Stimulated activated CD8-positive, alpha-beta memory T cell treated with anti-CD3 and anti-CD28 coated beads, Interleukin-2, amount 100 ng/mL, for 48 hours (primary cell): ENCODE data around the gene ACTG1.

Experiments used
- DNase-seq, 2 donors: peaks; one replicate each; pipeline ENCODE4 v3.0.0-alpha.2; 2020; ENCODE audit warnings: low read depth in 2 of 2

The ACTG1 gene

DNA sequence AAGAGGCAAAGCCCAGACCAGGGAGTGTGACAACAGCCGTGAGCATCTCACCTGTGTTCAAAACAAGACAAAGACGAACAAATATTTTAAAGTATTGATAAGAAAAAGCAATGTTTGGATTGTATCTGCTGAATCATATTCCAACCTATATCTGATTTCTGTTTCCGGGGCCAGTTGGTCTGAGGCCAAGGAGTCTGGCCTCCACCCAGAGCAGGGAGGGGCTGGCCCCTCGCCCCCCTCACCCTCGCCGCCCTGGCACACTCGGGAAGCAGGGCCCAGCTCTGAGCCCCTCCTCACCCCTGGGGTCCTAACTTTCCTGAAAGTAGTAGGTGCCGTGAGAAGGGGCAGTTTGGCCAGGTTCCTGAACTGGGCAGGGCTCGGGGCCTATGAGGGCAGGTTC, 48.0 kb downstream of the ACTG1 start:
- no peak for DNase-seq

DNA sequence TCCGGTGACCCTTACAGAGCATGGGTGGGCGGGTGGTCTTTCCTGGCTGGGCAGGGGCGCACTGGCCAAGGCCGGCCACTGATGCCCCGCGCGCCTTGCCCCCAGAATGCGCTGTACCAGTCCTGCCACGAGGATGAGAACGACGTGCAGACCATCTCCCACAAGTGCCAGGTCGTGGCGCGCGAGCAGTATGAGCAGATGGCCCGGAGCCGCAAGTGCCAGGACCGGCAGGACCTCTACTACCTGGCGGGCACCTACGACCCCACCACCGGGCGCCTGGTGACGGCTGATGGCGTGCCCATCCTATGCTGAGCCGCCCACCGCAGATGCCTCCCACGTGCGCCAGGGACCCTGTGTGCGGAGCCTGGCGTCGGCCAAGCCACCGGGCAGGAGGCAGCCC, 49.1 kb downstream of the ACTG1 start:
- no peak for DNase-seq

DNA sequence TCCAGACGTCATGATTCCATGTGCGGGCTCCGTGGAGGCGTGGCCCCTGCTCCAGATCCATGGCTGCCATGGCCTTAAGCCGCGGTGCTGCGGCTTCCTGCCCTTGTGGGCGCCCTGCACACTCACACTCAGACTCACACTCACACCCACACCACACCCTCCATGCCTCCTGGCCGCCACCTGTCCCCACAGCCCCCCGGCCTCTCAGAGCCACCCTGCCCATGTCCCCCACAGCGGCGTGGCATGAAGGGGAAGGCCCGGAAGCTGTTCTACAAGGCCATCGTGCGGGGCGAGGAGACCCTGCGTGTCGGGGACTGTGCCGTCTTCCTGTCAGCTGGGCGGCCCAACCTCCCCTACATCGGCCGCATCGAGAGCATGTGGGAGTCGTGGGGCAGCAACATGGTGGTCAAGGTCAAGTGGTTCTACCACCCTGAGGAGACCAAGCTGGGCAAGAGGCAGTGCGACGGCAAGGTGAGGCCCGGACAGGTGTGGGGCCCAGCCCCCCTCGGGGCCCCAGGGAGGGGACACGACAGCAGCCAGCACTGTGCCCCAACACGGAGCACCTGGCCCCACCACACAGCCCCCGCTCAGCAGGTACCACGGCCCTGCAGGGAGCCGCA, 50.0 kb downstream of the ACTG1 start:
- no peak for DNase-seq

DNA sequence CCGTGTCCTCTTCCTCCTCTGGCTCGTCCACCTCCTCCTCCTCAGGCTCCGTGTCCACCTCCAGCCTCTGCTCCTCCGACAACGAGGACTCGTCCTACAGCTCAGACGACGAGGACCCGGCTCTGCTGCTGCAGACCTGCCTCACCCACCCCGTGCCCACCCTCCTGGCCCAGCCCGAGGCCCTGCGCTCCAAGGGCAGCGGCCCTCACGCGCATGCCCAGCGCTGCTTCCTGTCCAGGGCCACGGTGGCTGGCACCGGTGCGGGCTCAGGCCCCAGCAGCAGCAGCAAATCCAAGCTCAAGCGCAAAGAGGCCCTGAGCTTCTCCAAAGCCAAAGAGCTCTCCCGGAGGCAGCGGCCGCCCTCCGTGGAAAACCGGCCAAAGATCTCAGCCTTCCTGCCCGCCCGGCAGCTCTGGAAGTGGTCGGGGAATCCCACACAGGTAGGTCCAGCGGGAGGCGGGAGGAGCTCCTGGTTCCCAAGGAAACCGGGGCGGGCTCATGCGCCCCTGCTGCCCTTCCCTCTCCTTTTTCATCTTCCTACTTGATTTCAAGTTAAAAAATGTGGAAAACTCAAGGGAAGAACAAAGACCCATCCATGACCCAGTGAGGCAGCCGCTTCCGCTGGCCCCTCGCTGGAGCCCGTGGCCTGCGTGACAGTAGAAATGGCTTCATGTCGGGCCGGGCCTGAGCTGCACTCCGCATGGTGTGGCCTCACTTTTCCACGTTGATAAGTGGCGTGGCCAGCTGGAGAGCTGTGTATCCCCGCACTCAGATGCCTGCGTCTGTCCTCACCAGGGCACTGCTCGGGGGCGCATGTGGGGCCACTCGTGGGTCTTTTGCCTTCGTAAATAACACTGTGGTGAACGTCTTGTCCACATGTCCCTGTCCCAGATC, 50.7 kb downstream of the ACTG1 start:
- no peak for DNase-seq

DNA sequence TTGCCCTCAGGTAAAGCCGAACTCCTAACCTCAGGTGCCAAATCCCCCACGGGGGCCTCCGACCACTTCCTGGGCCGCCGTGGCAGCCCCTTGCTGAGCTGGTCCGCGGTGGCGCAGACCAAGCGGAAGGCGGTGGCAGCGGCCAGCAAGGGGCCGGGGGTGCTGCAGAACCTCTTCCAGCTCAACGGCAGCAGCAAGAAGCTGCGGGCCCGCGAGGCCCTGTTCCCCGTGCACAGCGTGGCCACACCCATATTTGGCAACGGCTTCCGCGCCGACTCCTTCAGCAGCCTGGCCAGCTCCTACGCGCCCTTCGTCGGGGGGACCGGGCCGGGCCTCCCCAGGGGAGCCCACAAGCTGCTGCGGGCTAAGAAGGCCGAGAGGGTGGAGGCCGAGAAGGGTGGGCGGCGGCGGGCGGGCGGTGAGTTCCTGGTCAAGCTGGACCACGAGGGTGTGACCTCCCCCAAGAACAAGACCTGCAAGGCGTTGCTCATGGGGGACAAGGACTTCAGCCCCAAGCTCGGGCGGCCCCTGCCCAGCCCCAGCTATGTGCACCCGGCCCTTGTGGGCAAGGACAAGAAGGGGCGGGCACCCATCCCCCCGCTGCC, 51.6 kb downstream of the ACTG1 start:
- no peak for DNase-seq
